Measurements from ENCODE around the gene PLAAT5.

GRCh38 chr11:63488789-63489188 is 2.2 kb downstream of the PLAAT5 start:
- TF ChIP-seq CTCF (IDR thresholded peaks at IDR 0.05 in 2 of 3, conservative IDR thresholded peaks at IDR 0.05 in 1 of 3; ENCODE audit: borderline replicate concordance in 1 of 3, insufficient read depth in 1 of 3, low read depth in 2 of 3, low read length in 2 of 3) (no peak), ZNF274 (IDR thresholded peaks at IDR 0.05; ENCODE audit: low read depth, low read length) (no peak), FOSL1 (IDR thresholded peaks at IDR 0.05; ENCODE audit: low read depth) (no peak), REST (IDR thresholded peaks at IDR 0.05; ENCODE audit: low read depth) (no peak), POLR2A (IDR thresholded peaks at IDR 0.05; ENCODE audit: borderline replicate concordance, extremely low read depth, insufficient read depth, insufficient read length) (no peak), JUND (IDR thresholded peaks at IDR 0.05) (no peak)

Measured in HCT116 (cell line).